Esophagus muscularis mucosa (tissue), 3 donors: Measurements from ENCODE around the gene APOBEC3B.

Experiments
- CTCF ChIP-seq, 3 experiments: fragments of 200-600 bp in 2 of 3; fragments of 450-650 bp in 1 of 3; sonication (generic) in 2 of 3; IDR thresholded peaks; one replicate each; pipeline ENCODE4 v1.5.1; 2017 to 2019; ENCODE audit warnings: antibody characterized with exemption in 3 of 3, mild to moderate bottlenecking in 2 of 3, moderate library complexity in 1 of 3
- POLR2AphosphoS5 ChIP-seq, 2 donors: sonication (generic); formaldehyde crosslinking; IDR thresholded peaks; one replicate each; pipeline ENCODE4 v1.6.1; 2017; ENCODE audit warnings: antibody characterized with exemption in 2 of 2

- TF ChIP-seq CTCF (IDR thresholded peaks at IDR 0.05): no peak
- TF ChIP-seq POLR2AphosphoS5 (IDR thresholded peaks at IDR 0.05): no peak
These were observed 5.2 kb downstream of the APOBEC3B start for GRCh38 chr22:38987171-38987895.
